GM12891 (cell line): Measurements from ENCODE around the gene COX5A.

Experiments
- PAX5 ChIP-seq: IDR thresholded peaks from 2 replicates; pipeline ENCODE4 v1.6.1; 2011; ENCODE audit warnings: low read length, moderate library complexity, mild to moderate bottlenecking; ENCODE audit not compliant: insufficient read depth, severe bottlenecking
- POLR2A ChIP-seq: IDR thresholded peaks from 2 replicates; pipeline ENCODE4 v1.6.1; 2011; ENCODE audit warnings: low read depth, low read length, control low read depth
- POLR2AphosphoS5 ChIP-seq: IDR thresholded peaks from 2 replicates; pipeline ENCODE4 v1.6.1; 2011; ENCODE audit warnings: low read depth, low read length, control low read depth
- SPI1 ChIP-seq: IDR thresholded peaks from 2 replicates; pipeline ENCODE4 v1.6.1; 2011; ENCODE audit warnings: low read depth, low read length, control low read depth
- TAF1 ChIP-seq: IDR thresholded peaks from 2 replicates; pipeline ENCODE4 v1.6.1; 2011; ENCODE audit warnings: low read depth, low read length, control low read depth

- TF ChIP-seq POLR2AphosphoS5 (no peak), SPI1 (no peak), POLR2A (no peak), TAF1 (no peak), PAX5 (no peak)
Measured at GRCh38 chr15:74964794-74965193, 26.9 kb upstream of the COX5A start.
